GM12878 (cell line): Measurements from ENCODE around the gene SHISA6. TPM values are rescaled to one million over a fixed set of nuclear protein-coding genes. Genes with fewer than 3 reads are reported as not detected.

Source experiments
- ATAC-seq: fragments of 200-7000 bp; cut with Tn5 transposase; 3 replicates; pipeline ENCODE4 v1.9.1; 2020; ENCODE audit warnings: mild to moderate bottlenecking, moderate library complexity
- BruUV-seq: library from RNA; stranded (reverse); fragments of 400-500 nt; replicated peaks from 2 replicates; lab custom pipeline; 2021; lab: Mats Ljungman, UMichigan
- CTCF ChIA-PET: fragments of 300-600 bp; sonication (Branson Sonifier 250); formaldehyde crosslinking; extraction: SDS; loops from one replicate; lab custom pipeline; 2021; ENCODE audit warnings: inconsistent platforms; lab: Yijun Ruan, JAX
- POLR2A ChIA-PET: fragments of 350-600 bp; formaldehyde crosslinking; extraction: SDS; loops from one replicate; lab custom pipeline; 2021; ENCODE audit warnings: inconsistent platforms; lab: Charles Lee
- RAD21 ChIA-PET: fragments of 300-600 bp; sonication (Branson Sonifier 250); formaldehyde crosslinking; loops from one replicate; lab custom pipeline; 2023; ENCODE audit warnings: antibody characterized with exemption; ENCODE audit not compliant: unreplicated experiment; lab: Charles Lee
- SMC1A ChIA-PET: fragments of 300-600 bp; sonication (Branson Sonifier 250); formaldehyde crosslinking; loops from one replicate; lab custom pipeline; 2023; ENCODE audit not compliant: unreplicated experiment, uncharacterized antibody; lab: Charles Lee
- DNase-seq: peaks from one replicate; pipeline ENCODE4 v3.0.0-alpha.2; 2011; ENCODE audit warnings: low read depth, low spot score
- FAIRE-seq: peaks from 3 replicates; lab custom pipeline; 2011; peaks lifted over from hg19 to GRCh38; lab: Jason Lieb, UNC
- H2AFZ ChIP-seq: 2 replicates; pipeline ENCODE4 v1.6.0; 2011; ENCODE audit warnings: low read depth, low read length, control low read depth; ENCODE audit not compliant: control insufficient read depth
- H3K27ac ChIP-seq: 2 replicates; pipeline ENCODE4 v1.5.1; 2011; ENCODE audit warnings: control low read depth; ENCODE audit not compliant: control insufficient read depth, insufficient read depth
- H3K27me3 ChIP-seq, 2 experiments: replicated peaks in 1 of 2; 2 replicates each; pipeline versions ENCODE4 v1.6.0 to v1.6.1; 2011; ENCODE audit warnings: low read length in 1 of 2; ENCODE audit not compliant: control insufficient read depth in 2 of 2, insufficient read depth in 2 of 2
- H3K36me3 ChIP-seq, 2 experiments: 2 replicates each; pipeline ENCODE4 v1.5.1; 2011; ENCODE audit warnings: low read length in 1 of 2; ENCODE audit not compliant: control insufficient read depth in 2 of 2, insufficient read depth in 2 of 2
- H3K4me1 ChIP-seq: 2 replicates; pipeline ENCODE4 v1.6.1; 2011; ENCODE audit warnings: mild to moderate bottlenecking, low read length, moderate library complexity, mixed read lengths; ENCODE audit not compliant: control insufficient read depth, insufficient read depth
- H3K4me2 ChIP-seq: 2 replicates; pipeline ENCODE4 v1.6.0; 2011; ENCODE audit warnings: control low read depth; ENCODE audit not compliant: control insufficient read depth, insufficient read depth
- H3K4me3 ChIP-seq: fragments of 200-600 bp; sonication (generic); 2 replicates; pipeline ENCODE4 v1.5.1; 2016
- H3K79me2 ChIP-seq: 2 replicates; pipeline ENCODE4 v1.6.0; 2011; ENCODE audit warnings: low read length; ENCODE audit not compliant: control insufficient read depth, insufficient read depth
- H3K9ac ChIP-seq: 2 replicates; pipeline ENCODE4 v1.8.0; 2011; ENCODE audit warnings: low read length, control low read depth, mixed read lengths; ENCODE audit not compliant: control insufficient read depth, insufficient read depth
- H3K9me3 ChIP-seq: replicated peaks from 3 replicates; pipeline ENCODE4 v1.5.1; 2011; ENCODE audit warnings: mild to moderate bottlenecking, low read length; ENCODE audit not compliant: control insufficient read depth, insufficient read depth
- H4K20me1 ChIP-seq: 2 replicates; pipeline ENCODE4 v1.6.0; 2011; ENCODE audit not compliant: control insufficient read depth, insufficient read depth
- ASH2L ChIP-seq: fragments of 300-600, 200-600 bp; sonication (generic); IDR thresholded peaks from 2 replicates; pipeline ENCODE4 v1.6.1; 2017; ENCODE audit warnings: low read depth, mild to moderate bottlenecking, borderline replicate concordance
- HDAC2 ChIP-seq: fragments of 200-600 bp; sonication (generic); IDR thresholded peaks from 2 replicates; pipeline ENCODE4 v1.6.1; 2017
- MYB ChIP-seq: fragments of 150-350 bp; IDR thresholded peaks from 2 replicates; pipeline ENCODE4 v1.6.1; 2014; ENCODE audit warnings: mild to moderate bottlenecking, low read depth, low read length, borderline replicate concordance
- RBBP5 ChIP-seq: fragments of 200-600 bp; sonication (generic); conservative IDR thresholded peaks from 2 replicates; pipeline ENCODE4 v1.6.1; 2016
- SREBF2 ChIP-seq: IDR thresholded peaks from 2 replicates; pipeline ENCODE4 v1.6.1; 2012; ENCODE audit warnings: mild to moderate bottlenecking, low read length
- TARDBP ChIP-seq: IDR thresholded peaks from 2 replicates; pipeline ENCODE4 v1.6.1; 2016; ENCODE audit warnings: borderline replicate concordance
- WGBS: methylation state at CpG from one replicate; pipeline ENCODE4 v1.1.6; 2016; ENCODE audit warnings: low lambda C conversion rate; ENCODE audit not compliant: insufficient replicate concordance, insufficient coverage; ENCODE audit errors: missing lambda C conversion rate; 5-methylcytosine and 5-hydroxymethylcytosine counted together
- in situ Hi-C: fragments of 300-500 bp; cut with MboI; formaldehyde crosslinking; loops from 9 replicates; pipeline ENCODE4 v1.14.3; 2018; ENCODE audit warnings: mixed read lengths
- intact Hi-C: fragments of 100-400 bp; cut with micrococcal nuclease; formaldehyde crosslinking; loops from one replicate; pipeline ENCODE4 v1.14.2; 2022; ENCODE audit not compliant: unreplicated experiment
- polyA plus RNA-seq, 11 experiments: library from polyadenylated mRNA; depleted of rRNA in 4 of 11; unstranded in 6 of 11; stranded (reverse) in 5 of 11; fragments of >200 nt; fragmentation: Nextera tagmentation in 4 of 11; fragmentation: Illumina TruSeq in 1 of 11; extraction: Ambion mirVana in 4 of 11; extraction: Trizol in 1 of 11; gene quantifications; 1 replicate in 1 of 11; 2 replicates in 10 of 11; pipeline versions ENCODE4 v1.2.1 to v1.2.3, GENCODE V29; 2011 to 2016; ENCODE audit warnings: inconsistent platforms in 2 of 11, missing spikeins in 2 of 11, low read depth in 1 of 11
- total RNA-seq, 4 experiments: library from RNA; depleted of rRNA in 3 of 4; stranded (reverse); fragments of >200 nt in 3 of 4; fragmentation: Illumina TruSeq in 1 of 4; extraction: Trizol in 1 of 4; gene quantifications; 2 replicates each; pipeline versions ENCODE4 v1.2.1 to v1.2.3, GENCODE V29; 2013 to 2021
- TF ChIP-seq, protein P1 (sequence below): IDR thresholded peaks from 2 replicates; pipeline ENCODE4 v1.6.1; 2012; ENCODE audit warnings: improper control_type of control experiment, low read depth, low read length; ENCODE audit not compliant: insufficient replicate concordance
- TF ChIP-seq, protein P2 (sequence below): fragments of 450-650 bp; conservative IDR thresholded peaks from 2 replicates; pipeline ENCODE4 v1.6.1; 2017; ENCODE audit warnings: mild to moderate bottlenecking, moderate library complexity
- TF ChIP-seq, protein P3 (sequence below), 3 experiments: IDR thresholded peaks in 2 of 3; conservative IDR thresholded peaks in 1 of 3; 2 replicates each; pipeline ENCODE4 v1.5.1; 2011; ENCODE audit warnings: low read depth in 3 of 3, low read length in 3 of 3, mild to moderate bottlenecking in 3 of 3, control low read depth in 2 of 3, moderate library complexity in 2 of 3, inconsistent platforms in 1 of 3, mixed read lengths in 1 of 3; ENCODE audit not compliant: control insufficient read depth in 2 of 3, insufficient read depth in 1 of 3; ENCODE audit errors: extremely low read depth in 1 of 3

Gene SHISA6
- total and polyA plus RNA-seq, 10 of the 15 experiments (the other 5 are each of a cell fraction or from before 2014, with no cell fraction given) = not detected

GRCh38 chr17:11499881-11500280 is 258.9 kb downstream of the SHISA6 start (continued):
- TF ChIP-seq, protein P1, sequence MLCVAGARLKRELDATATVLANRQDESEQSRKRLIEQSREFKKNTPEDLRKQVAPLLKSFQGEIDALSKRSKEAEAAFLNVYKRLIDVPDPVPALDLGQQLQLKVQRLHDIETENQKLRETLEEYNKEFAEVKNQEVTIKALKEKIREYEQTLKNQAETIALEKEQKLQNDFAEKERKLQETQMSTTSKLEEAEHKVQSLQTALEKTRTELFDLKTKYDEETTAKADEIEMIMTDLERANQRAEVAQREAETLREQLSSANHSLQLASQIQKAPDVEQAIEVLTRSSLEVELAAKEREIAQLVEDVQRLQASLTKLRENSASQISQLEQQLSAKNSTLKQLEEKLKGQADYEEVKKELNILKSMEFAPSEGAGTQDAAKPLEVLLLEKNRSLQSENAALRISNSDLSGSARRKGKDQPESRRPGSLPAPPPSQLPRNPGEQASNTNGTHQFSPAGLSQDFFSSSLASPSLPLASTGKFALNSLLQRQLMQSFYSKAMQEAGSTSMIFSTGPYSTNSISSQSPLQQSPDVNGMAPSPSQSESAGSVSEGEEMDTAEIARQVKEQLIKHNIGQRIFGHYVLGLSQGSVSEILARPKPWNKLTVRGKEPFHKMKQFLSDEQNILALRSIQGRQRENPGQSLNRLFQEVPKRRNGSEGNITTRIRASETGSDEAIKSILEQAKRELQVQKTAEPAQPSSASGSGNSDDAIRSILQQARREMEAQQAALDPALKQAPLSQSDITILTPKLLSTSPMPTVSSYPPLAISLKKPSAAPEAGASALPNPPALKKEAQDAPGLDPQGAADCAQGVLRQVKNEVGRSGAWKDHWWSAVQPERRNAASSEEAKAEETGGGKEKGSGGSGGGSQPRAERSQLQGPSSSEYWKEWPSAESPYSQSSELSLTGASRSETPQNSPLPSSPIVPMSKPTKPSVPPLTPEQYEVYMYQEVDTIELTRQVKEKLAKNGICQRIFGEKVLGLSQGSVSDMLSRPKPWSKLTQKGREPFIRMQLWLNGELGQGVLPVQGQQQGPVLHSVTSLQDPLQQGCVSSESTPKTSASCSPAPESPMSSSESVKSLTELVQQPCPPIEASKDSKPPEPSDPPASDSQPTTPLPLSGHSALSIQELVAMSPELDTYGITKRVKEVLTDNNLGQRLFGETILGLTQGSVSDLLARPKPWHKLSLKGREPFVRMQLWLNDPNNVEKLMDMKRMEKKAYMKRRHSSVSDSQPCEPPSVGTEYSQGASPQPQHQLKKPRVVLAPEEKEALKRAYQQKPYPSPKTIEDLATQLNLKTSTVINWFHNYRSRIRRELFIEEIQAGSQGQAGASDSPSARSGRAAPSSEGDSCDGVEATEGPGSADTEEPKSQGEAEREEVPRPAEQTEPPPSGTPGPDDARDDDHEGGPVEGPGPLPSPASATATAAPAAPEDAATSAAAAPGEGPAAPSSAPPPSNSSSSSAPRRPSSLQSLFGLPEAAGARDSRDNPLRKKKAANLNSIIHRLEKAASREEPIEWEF = no peak

- Histone ChIP-seq H3K9ac (no peak overlapping the region), H3K36me3 (no peaks in the 10 kb centered on the region), H3K4me2 (no peak overlapping the region), H2AFZ (no peak overlapping the region), H3K79me2 (no peaks in the 10 kb centered on the region), H3K4me1 (no peaks in the 10 kb centered on the region), H3K27me3 (no peaks in the 10 kb centered on the region), H3K27ac (no peak overlapping the region), H4K20me1 (no peaks in the 10 kb centered on the region), H3K4me3 (no peak overlapping the region), H3K9me3 (no peaks in the 10 kb centered on the region)
- BruUV-seq = no TSS peak
- in situ Hi-C loops = no loop called here
- TF ChIP-seq, protein P2, sequence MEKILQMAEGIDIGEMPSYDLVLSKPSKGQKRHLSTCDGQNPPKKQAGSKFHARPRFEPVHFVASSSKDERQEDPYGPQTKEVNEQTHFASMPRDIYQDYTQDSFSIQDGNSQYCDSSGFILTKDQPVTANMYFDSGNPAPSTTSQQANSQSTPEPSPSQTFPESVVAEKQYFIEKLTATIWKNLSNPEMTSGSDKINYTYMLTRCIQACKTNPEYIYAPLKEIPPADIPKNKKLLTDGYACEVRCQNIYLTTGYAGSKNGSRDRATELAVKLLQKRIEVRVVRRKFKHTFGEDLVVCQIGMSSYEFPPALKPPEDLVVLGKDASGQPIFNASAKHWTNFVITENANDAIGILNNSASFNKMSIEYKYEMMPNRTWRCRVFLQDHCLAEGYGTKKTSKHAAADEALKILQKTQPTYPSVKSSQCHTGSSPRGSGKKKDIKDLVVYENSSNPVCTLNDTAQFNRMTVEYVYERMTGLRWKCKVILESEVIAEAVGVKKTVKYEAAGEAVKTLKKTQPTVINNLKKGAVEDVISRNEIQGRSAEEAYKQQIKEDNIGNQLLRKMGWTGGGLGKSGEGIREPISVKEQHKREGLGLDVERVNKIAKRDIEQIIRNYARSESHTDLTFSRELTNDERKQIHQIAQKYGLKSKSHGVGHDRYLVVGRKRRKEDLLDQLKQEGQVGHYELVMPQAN = no peak
- TF ChIP-seq RBBP5 = no peak
- no peak for TF ChIP-seq HDAC2
- no peak for TF ChIP-seq MYB
- TF ChIP-seq, protein P3, sequence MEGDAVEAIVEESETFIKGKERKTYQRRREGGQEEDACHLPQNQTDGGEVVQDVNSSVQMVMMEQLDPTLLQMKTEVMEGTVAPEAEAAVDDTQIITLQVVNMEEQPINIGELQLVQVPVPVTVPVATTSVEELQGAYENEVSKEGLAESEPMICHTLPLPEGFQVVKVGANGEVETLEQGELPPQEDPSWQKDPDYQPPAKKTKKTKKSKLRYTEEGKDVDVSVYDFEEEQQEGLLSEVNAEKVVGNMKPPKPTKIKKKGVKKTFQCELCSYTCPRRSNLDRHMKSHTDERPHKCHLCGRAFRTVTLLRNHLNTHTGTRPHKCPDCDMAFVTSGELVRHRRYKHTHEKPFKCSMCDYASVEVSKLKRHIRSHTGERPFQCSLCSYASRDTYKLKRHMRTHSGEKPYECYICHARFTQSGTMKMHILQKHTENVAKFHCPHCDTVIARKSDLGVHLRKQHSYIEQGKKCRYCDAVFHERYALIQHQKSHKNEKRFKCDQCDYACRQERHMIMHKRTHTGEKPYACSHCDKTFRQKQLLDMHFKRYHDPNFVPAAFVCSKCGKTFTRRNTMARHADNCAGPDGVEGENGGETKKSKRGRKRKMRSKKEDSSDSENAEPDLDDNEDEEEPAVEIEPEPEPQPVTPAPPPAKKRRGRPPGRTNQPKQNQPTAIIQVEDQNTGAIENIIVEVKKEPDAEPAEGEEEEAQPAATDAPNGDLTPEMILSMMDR (IDR thresholded peaks at IDR 0.05 in 2 of 3, conservative IDR thresholded peaks at IDR 0.05 in 1 of 3; ENCODE audit: control insufficient read depth in 2 of 3, extremely low read depth in 1 of 3, insufficient read depth in 1 of 3, low read depth in 3 of 3, low read length in 3 of 3) = no peak
- no peak for TF ChIP-seq SREBF2
- TF ChIP-seq ASH2L = no peak
- no peak for TF ChIP-seq TARDBP
- ChIA-PET RAD21 (no interaction called here), CTCF (no interaction called here), POLR2A (no interaction called here), SMC1A (no interaction called here)
- WGBS = 19% methylated on average over 9 of the region's 9 CpGs
- intact Hi-C loops = no loop called here
- no peak for ATAC-seq
- DNase-seq = no peak
- no peak for FAIRE-seq
Observed at GRCh38 chr17:11503308-11504035, 262.5 kb downstream of the SHISA6 start.
